Mesendoderm (in vitro differentiated cells): ENCODE data around the gene SEC23IP.

Experiments used
- DNase-seq: peaks from one replicate; pipeline ENCODE4 v3.0.0; 2013
- H2AK5ac ChIP-seq: 2 replicates; pipeline ENCODE4 v1.6.1; 2013; ENCODE audit warnings: low read length, inconsistent platforms
- H2BK120ac ChIP-seq: 2 replicates; pipeline ENCODE4 v1.6.1; 2013; ENCODE audit warnings: low read depth, mild to moderate bottlenecking, low read length, moderate library complexity, mixed read lengths
- H2BK15ac ChIP-seq: replicated peaks from 2 replicates; pipeline ENCODE4 v1.6.1; 2013; ENCODE audit warnings: low read depth, mild to moderate bottlenecking, moderate library complexity
- H2BK5ac ChIP-seq: 2 replicates; pipeline ENCODE4 v1.6.1; 2013; ENCODE audit warnings: low read length, inconsistent platforms
- H3K18ac ChIP-seq: 2 replicates; pipeline ENCODE4 v1.6.1; 2013; ENCODE audit warnings: mild to moderate bottlenecking, low read length, mixed read lengths
- H3K23ac ChIP-seq: one replicate; pipeline ENCODE4 v1.6.1; 2013; ENCODE audit warnings: low read length
- H3K27ac ChIP-seq: 2 replicates; pipeline ENCODE4 v1.5.1; 2013; ENCODE audit warnings: low read depth, mild to moderate bottlenecking, inconsistent platforms, low read length, moderate library complexity
- H3K27me3 ChIP-seq: 2 replicates; pipeline ENCODE4 v1.6.1; 2013; ENCODE audit warnings: low read length, control low read depth, mild to moderate bottlenecking, inconsistent platforms; ENCODE audit not compliant: insufficient read depth, poor library complexity
- H3K36me3 ChIP-seq: 2 replicates; pipeline ENCODE4 v1.6.1; 2013; ENCODE audit warnings: low read length, inconsistent platforms; ENCODE audit not compliant: control insufficient read depth, insufficient read depth
- H3K4ac ChIP-seq: one replicate; pipeline ENCODE4 v1.6.1; 2013; ENCODE audit warnings: low read depth, mild to moderate bottlenecking, low read length, moderate library complexity
- H3K4me1 ChIP-seq: 2 replicates; pipeline ENCODE4 v1.6.1; 2013; ENCODE audit warnings: low read depth, low read length, inconsistent platforms; ENCODE audit not compliant: control insufficient read depth
- H3K4me2 ChIP-seq: 2 replicates; pipeline ENCODE4 v1.6.1; 2013; ENCODE audit warnings: low read length
- H3K4me3 ChIP-seq: 2 replicates; pipeline ENCODE4 v1.5.1; 2013; ENCODE audit warnings: mild to moderate bottlenecking, low read length
- H3K56ac ChIP-seq: one replicate; pipeline ENCODE4 v1.6.1; 2013; ENCODE audit warnings: low read length
- H3K79me1 ChIP-seq: 2 replicates; pipeline ENCODE4 v1.6.1; 2013; ENCODE audit warnings: low read length, inconsistent platforms
- H3K79me2 ChIP-seq: 2 replicates; pipeline ENCODE4 v1.6.1; 2013; ENCODE audit warnings: mild to moderate bottlenecking, low read length; ENCODE audit not compliant: control insufficient read depth, insufficient read depth
- H3K9ac ChIP-seq: 2 replicates; pipeline ENCODE4 v1.6.1; 2013; ENCODE audit warnings: low read length, inconsistent platforms
- H4K5ac ChIP-seq: one replicate; pipeline ENCODE4 v1.6.1; 2013; ENCODE audit warnings: low read length
- H4K8ac ChIP-seq: one replicate; pipeline ENCODE4 v1.6.1; 2013; ENCODE audit warnings: low read depth, mild to moderate bottlenecking, control low read depth, low read length, moderate library complexity
- WGBS: extraction: QIAGEN DNeasy Blood & Tissue Kit; methylation state at CpG from one replicate; pipeline ENCODE4 v1.1.7; 2013; ENCODE audit warnings: low lambda C conversion rate, missing lambda C conversion rate; ENCODE audit not compliant: insufficient coverage; ENCODE audit errors: extremely low coverage; 5-methylcytosine and 5-hydroxymethylcytosine counted together

The SEC23IP gene

DNA sequence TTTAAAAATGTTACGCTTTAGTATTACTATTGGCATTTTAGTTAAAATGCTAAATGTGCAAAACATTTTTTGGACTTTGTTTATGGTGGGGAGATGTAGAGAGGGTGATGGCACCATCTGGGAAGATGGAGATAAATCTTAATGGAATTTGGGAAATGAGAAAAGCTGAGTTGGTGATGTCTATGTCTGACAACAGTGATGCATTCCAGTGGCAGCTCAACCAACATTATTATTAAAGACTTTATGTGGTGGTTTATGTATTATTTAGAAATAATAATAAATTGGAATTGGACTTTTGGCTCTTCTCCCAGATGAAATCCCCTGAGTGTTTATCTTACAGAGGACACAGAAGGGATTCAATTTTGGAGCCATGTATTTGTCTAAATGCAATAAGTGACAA, 77.6 kb downstream of the SEC23IP start:
- Histone ChIP-seq H3K4me1 (no peaks in the 10 kb centered on the region), H2BK120ac (no peak overlapping the region), H3K4me2 (no peak overlapping the region), H2AK5ac (no peak overlapping the region), H3K9ac (no peak overlapping the region), H3K23ac (no peak overlapping the region), H4K5ac (no peak overlapping the region), H3K36me3 (no peaks in the 10 kb centered on the region), H3K4ac (no peak overlapping the region), H3K79me1 (no peaks in the 10 kb centered on the region), H4K8ac (no peak overlapping the region), H3K79me2 (no peaks in the 10 kb centered on the region), H3K4me3 (no peak overlapping the region), H3K56ac (no peak overlapping the region), H3K27me3 (no peaks in the 10 kb centered on the region), H3K27ac (no peak overlapping the region), H3K18ac (no peak overlapping the region), H2BK5ac (no peak overlapping the region), H2BK15ac (no peak overlapping the region)
- WGBS = 100% methylated on average over 1 of the region's 1 CpG
- DNase-seq = no peak

DNA sequence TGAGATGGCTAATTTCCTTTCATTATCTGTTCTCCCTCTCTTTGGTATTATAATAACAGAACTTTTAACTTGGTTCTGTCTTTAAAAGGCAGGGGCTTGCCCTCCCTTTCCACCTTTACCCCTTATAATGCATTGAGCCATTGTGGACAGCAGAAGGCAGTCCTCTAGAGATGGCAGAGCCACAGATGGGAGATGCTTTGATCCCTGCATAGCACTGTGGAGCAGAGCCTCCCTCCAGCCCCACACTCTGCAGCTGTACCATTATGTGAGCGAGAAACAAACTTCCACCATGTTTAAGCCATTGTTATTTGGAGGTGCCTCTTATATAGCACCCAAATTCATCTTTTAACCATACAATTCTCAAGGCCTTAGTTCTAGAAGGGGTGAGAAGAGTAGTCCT, 78.4 kb downstream of the SEC23IP start:
- no peak overlapping the region for H3K4me3 ChIP-seq

DNA sequence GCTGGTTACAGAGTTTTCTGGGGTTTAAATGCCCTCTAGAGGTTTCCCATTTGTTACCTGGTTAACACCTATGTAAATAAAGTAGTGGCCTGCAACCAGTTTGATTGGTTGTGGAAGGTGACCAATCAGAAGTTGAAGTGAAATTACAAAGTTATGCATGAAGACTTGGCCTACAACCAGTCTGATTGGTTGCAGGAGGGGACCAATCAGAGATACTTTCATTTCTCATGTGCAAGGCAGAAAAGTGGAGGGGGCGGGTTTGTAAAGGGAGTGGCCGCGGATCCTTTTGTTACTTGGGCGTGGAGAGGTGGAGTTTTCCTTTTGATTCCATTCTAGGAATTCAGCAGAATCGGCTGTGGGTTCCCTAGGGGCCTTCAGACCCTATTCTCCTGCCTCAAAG, 80.8 kb downstream of the SEC23IP start:
- Histone ChIP-seq H2BK120ac (no peak overlapping the region), H3K27ac (no peak overlapping the region)
- peak; percentile 36 for DNase-seq

More for the DNA sequence above, 78.4 kb downstream of the SEC23IP start:
- Histone ChIP-seq H2BK15ac (no peak overlapping the region), H3K79me1 (no peaks in the 10 kb centered on the region), H2BK5ac (no peak overlapping the region), H3K4me1 (no peaks in the 10 kb centered on the region), H2AK5ac (no peak overlapping the region), H4K8ac (no peak overlapping the region), H3K4ac (no peak overlapping the region), H4K5ac (no peak overlapping the region), H3K27me3 (no peaks in the 10 kb centered on the region), H2BK120ac (no peak overlapping the region), H3K36me3 (no peaks in the 10 kb centered on the region), H3K23ac (no peak overlapping the region), H3K56ac (no peak overlapping the region), H3K9ac (no peak overlapping the region), H3K18ac (no peak overlapping the region), H3K79me2 (no peaks in the 10 kb centered on the region), H3K4me2 (no peak overlapping the region), H3K27ac (no peak overlapping the region)
- no peak for DNase-seq
- no CpG with 5 or more reads among the region's 1 CpG for WGBS

DNA sequence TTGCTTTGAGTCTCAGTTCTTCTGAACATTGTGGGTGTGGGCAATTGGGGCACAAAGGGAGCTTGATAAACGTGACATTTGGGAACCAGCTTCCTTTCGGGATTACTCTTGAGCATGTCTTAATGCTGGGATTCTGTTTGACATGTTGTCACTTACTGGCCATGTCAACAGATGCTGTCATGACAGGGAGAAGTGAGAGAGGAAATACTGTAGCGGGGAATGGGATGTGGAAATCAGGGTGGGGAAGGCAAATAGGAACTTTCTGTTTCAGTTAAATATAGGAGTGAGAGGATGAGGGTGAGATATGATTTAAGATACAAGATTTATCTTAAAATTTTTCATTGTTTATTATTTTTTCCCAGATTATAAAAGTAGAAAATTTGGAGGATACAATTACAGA, 83.9 kb downstream of the SEC23IP start:
- no peak overlapping the region for H4K5ac ChIP-seq
- WGBS = no CpG with 5 or more reads among the region's 3 CpGs
- no peak overlapping the region for H3K18ac ChIP-seq
- no peaks in the 10 kb centered on the region for H3K36me3 ChIP-seq
- no peak overlapping the region for H3K56ac ChIP-seq
- H3K4me2 ChIP-seq = no peak overlapping the region
- no peaks in the 10 kb centered on the region for H3K79me2 ChIP-seq
- no peak overlapping the region for H3K4me3 ChIP-seq
- H3K4ac ChIP-seq = no peak overlapping the region
- H3K9ac ChIP-seq = no peak overlapping the region
- no peak overlapping the region for H2BK5ac ChIP-seq
- H3K79me1 ChIP-seq = no peaks in the 10 kb centered on the region
- H2AK5ac ChIP-seq = no peak overlapping the region
- no peaks in the 10 kb centered on the region for H3K4me1 ChIP-seq
- no peak for DNase-seq
- no peaks in the 10 kb centered on the region for H3K27me3 ChIP-seq
- no peak overlapping the region for H2BK120ac ChIP-seq
- no peak overlapping the region for H3K27ac ChIP-seq
- no peak overlapping the region for H3K23ac ChIP-seq
- H2BK15ac ChIP-seq = no peak overlapping the region
- H4K8ac ChIP-seq = no peak overlapping the region

More for the DNA sequence above, 80.8 kb downstream of the SEC23IP start:
- Histone ChIP-seq H3K56ac (no peak overlapping the region), H3K4me2 (no peak overlapping the region), H2AK5ac (no peak overlapping the region), H4K8ac (no peak overlapping the region), H3K79me2 (no peaks in the 10 kb centered on the region), H2BK5ac (no peak overlapping the region), H3K4me3 (no peak overlapping the region), H3K27me3 (no peaks in the 10 kb centered on the region), H3K4ac (no peak overlapping the region), H2BK15ac (no peak overlapping the region), H3K79me1 (no peaks in the 10 kb centered on the region), H3K36me3 (no peaks in the 10 kb centered on the region), H4K5ac (no peak overlapping the region), H3K4me1 (no peaks in the 10 kb centered on the region), H3K18ac (no peak overlapping the region), H3K23ac (no peak overlapping the region), H3K9ac (no peak overlapping the region)
- no CpG with 5 or more reads among the region's 5 CpGs for WGBS

DNA sequence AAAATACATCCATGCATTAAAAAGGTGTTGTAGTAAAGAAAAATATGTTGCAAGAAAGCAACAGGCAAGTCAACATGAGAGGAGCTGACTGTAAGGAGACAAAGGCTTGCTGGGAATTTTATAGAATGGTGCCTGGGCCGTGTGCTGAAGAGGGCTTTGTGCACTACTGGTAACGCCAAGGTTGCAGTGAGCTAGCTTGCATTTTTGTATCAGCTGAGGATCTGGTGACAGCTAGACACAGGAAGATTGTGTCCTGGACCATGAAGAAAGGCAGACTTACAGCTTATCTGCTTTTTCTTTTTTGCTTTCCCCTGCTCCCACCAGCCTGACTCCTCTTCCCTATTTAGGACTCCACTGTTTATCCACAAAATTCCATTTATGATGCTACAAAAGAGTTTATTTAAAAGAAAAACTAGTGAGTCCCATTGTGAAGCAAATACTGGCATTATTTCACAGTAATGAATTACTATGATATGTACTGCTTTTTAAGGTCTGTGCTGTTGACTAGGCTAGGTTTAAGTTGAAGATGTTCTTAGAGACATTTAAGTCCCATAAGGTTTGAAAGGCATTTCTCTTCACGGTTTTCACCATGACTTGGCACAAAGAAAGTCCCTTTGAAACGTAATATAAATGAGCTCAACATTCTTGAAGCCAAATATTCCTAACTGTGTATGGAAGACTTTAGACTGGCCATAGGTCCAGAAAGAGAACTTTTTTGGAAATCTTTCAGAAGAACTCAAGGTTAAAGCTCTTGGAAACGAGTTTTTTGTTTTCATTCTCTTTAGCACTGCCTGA, 88.6 kb downstream of the SEC23IP start:
- no peak overlapping the region for H2BK15ac ChIP-seq
- H3K79me2 ChIP-seq = no peaks in the 10 kb centered on the region
- H3K27ac ChIP-seq = no peak overlapping the region
- H2BK5ac ChIP-seq = no peak overlapping the region
- no peaks in the 10 kb centered on the region for H3K79me1 ChIP-seq
- H3K56ac ChIP-seq = no peak overlapping the region
- DNase-seq = no peak
- no peak overlapping the region for H3K4me3 ChIP-seq
- H3K4me1 ChIP-seq = no peaks in the 10 kb centered on the region
- H4K8ac ChIP-seq = no peak overlapping the region
- no peak overlapping the region for H3K23ac ChIP-seq
- H2AK5ac ChIP-seq = no peak overlapping the region
- no peaks in the 10 kb centered on the region for H3K27me3 ChIP-seq
- H4K5ac ChIP-seq = no peak overlapping the region
- no peak overlapping the region for H3K4ac ChIP-seq
- no peak overlapping the region for H3K18ac ChIP-seq
- H3K4me2 ChIP-seq = no peak overlapping the region
- H3K36me3 ChIP-seq = no peaks in the 10 kb centered on the region
- no peak overlapping the region for H2BK120ac ChIP-seq
- no CpG with 5 or more reads among the region's 5 CpGs for WGBS
- H3K9ac ChIP-seq = no peak overlapping the region

DNA sequence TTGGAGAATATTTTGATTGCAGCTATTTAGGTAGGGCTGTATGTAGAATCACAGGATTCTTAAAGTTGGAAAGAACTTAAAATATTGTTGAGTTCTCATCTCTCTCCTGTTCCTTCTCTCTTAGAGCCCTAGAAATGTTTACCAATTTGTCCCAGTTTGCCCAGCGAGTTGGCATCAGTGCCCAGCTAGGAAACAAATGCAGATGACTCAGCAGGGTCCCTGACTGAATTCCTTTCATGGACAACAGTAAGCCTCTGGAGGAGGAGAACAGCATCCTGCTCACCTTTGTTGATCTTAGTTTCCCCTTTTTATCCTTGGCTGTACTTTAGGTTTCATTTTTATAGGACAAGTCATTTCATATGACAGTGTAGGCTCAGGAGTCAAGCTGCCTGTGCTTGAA, 89.3 kb downstream of the SEC23IP start:
- Histone ChIP-seq H3K4me3 (no peak overlapping the region), H3K4ac (no peak overlapping the region), H2BK120ac (no peak overlapping the region), H3K79me2 (no peaks in the 10 kb centered on the region), H3K18ac (no peak overlapping the region), H3K4me2 (no peak overlapping the region), H3K23ac (no peak overlapping the region), H3K36me3 (no peaks in the 10 kb centered on the region), H3K27ac (no peak overlapping the region), H3K79me1 (no peaks in the 10 kb centered on the region), H4K5ac (no peak overlapping the region), H2BK5ac (no peak overlapping the region), H3K4me1 (no peaks in the 10 kb centered on the region), H4K8ac (no peak overlapping the region), H3K56ac (no peak overlapping the region), H2BK15ac (no peak overlapping the region), H3K9ac (no peak overlapping the region), H3K27me3 (no peaks in the 10 kb centered on the region), H2AK5ac (no peak overlapping the region)
- WGBS = no CpG with 5 or more reads among the region's 1 CpG
- DNase-seq = no peak
